GM12878 (cell line): ENCODE results near the gene TDRD10. TPM values are rescaled to one million over a fixed set of nuclear protein-coding genes. Genes with fewer than 3 reads are reported as not detected.

Experiments used
- ATAC-seq: fragments of 200-7000 bp; cut with Tn5 transposase; 3 replicates; pipeline ENCODE4 v1.9.1; 2020; ENCODE audit warnings: mild to moderate bottlenecking, moderate library complexity
- BruUV-seq: library from RNA; stranded (reverse); fragments of 400-500 nt; replicated peaks from 2 replicates; lab custom pipeline; 2021; lab: Mats Ljungman, UMichigan
- CTCF ChIA-PET: fragments of 300-600 bp; sonication (Branson Sonifier 250); formaldehyde crosslinking; extraction: SDS; loops from one replicate; lab custom pipeline; 2021; ENCODE audit warnings: inconsistent platforms; lab: Yijun Ruan, JAX
- POLR2A ChIA-PET: fragments of 350-600 bp; formaldehyde crosslinking; extraction: SDS; loops from one replicate; lab custom pipeline; 2021; ENCODE audit warnings: inconsistent platforms; lab: Charles Lee
- RAD21 ChIA-PET: fragments of 300-600 bp; sonication (Branson Sonifier 250); formaldehyde crosslinking; loops from one replicate; lab custom pipeline; 2023; ENCODE audit warnings: antibody characterized with exemption; ENCODE audit not compliant: unreplicated experiment; lab: Charles Lee
- SMC1A ChIA-PET: fragments of 300-600 bp; sonication (Branson Sonifier 250); formaldehyde crosslinking; loops from one replicate; lab custom pipeline; 2023; ENCODE audit not compliant: unreplicated experiment, uncharacterized antibody; lab: Charles Lee
- DNase-seq: peaks from one replicate; pipeline ENCODE4 v3.0.0-alpha.2; 2011; ENCODE audit warnings: low read depth, low spot score
- FAIRE-seq: peaks from 3 replicates; lab custom pipeline; 2011; peaks lifted over from hg19 to GRCh38; lab: Jason Lieb, UNC
- H2AFZ ChIP-seq: 2 replicates; pipeline ENCODE4 v1.6.0; 2011; ENCODE audit warnings: low read depth, low read length, control low read depth; ENCODE audit not compliant: control insufficient read depth
- H3K27ac ChIP-seq: 2 replicates; pipeline ENCODE4 v1.5.1; 2011; ENCODE audit warnings: control low read depth; ENCODE audit not compliant: control insufficient read depth, insufficient read depth
- H3K27me3 ChIP-seq, 2 experiments: replicated peaks in 1 of 2; 2 replicates each; pipeline versions ENCODE4 v1.6.0 to v1.6.1; 2011; ENCODE audit warnings: low read length in 1 of 2; ENCODE audit not compliant: control insufficient read depth in 2 of 2, insufficient read depth in 2 of 2
- H3K36me3 ChIP-seq, 2 experiments: 2 replicates each; pipeline ENCODE4 v1.5.1; 2011; ENCODE audit warnings: low read length in 1 of 2; ENCODE audit not compliant: control insufficient read depth in 2 of 2, insufficient read depth in 2 of 2
- H3K4me1 ChIP-seq: 2 replicates; pipeline ENCODE4 v1.6.1; 2011; ENCODE audit warnings: mild to moderate bottlenecking, low read length, moderate library complexity, mixed read lengths; ENCODE audit not compliant: control insufficient read depth, insufficient read depth
- H3K4me2 ChIP-seq: 2 replicates; pipeline ENCODE4 v1.6.0; 2011; ENCODE audit warnings: control low read depth; ENCODE audit not compliant: control insufficient read depth, insufficient read depth
- H3K4me3 ChIP-seq: fragments of 200-600 bp; sonication (generic); 2 replicates; pipeline ENCODE4 v1.5.1; 2016
- H3K79me2 ChIP-seq: 2 replicates; pipeline ENCODE4 v1.6.0; 2011; ENCODE audit warnings: low read length; ENCODE audit not compliant: control insufficient read depth, insufficient read depth
- H3K9ac ChIP-seq: 2 replicates; pipeline ENCODE4 v1.8.0; 2011; ENCODE audit warnings: low read length, control low read depth, mixed read lengths; ENCODE audit not compliant: control insufficient read depth, insufficient read depth
- H3K9me3 ChIP-seq: replicated peaks from 3 replicates; pipeline ENCODE4 v1.5.1; 2011; ENCODE audit warnings: mild to moderate bottlenecking, low read length; ENCODE audit not compliant: control insufficient read depth, insufficient read depth
- H4K20me1 ChIP-seq: 2 replicates; pipeline ENCODE4 v1.6.0; 2011; ENCODE audit not compliant: control insufficient read depth, insufficient read depth
- BMI1 ChIP-seq: fragments of 450-650 bp; IDR thresholded peaks from 2 replicates; pipeline ENCODE4 v1.6.1; 2016; ENCODE audit warnings: mild to moderate bottlenecking, moderate library complexity, borderline replicate concordance
- E2F8 ChIP-seq: fragments of 450-650 bp; IDR thresholded peaks from 2 replicates; pipeline ENCODE4 v1.6.1; 2018; ENCODE audit warnings: mild to moderate bottlenecking, low read depth, moderate library complexity; ENCODE audit not compliant: partially characterized antibody
- SMAD1 ChIP-seq: fragments of 450-650 bp; IDR thresholded peaks from 2 replicates; pipeline ENCODE4 v1.6.1; 2018; ENCODE audit warnings: mild to moderate bottlenecking, low read depth; ENCODE audit not compliant: partially characterized antibody
- SUZ12 ChIP-seq: fragments of 200-600 bp; sonication (generic); IDR thresholded peaks from one replicate; pipeline ENCODE4 v1.6.1; 2018; ENCODE audit warnings: antibody characterized with exemption, mild to moderate bottlenecking; ENCODE audit not compliant: unreplicated experiment
- WGBS: methylation state at CpG from one replicate; pipeline ENCODE4 v1.1.6; 2016; ENCODE audit warnings: low lambda C conversion rate; ENCODE audit not compliant: insufficient replicate concordance, insufficient coverage; ENCODE audit errors: missing lambda C conversion rate; 5-methylcytosine and 5-hydroxymethylcytosine counted together
- in situ Hi-C: fragments of 300-500 bp; cut with MboI; formaldehyde crosslinking; loops from 9 replicates; pipeline ENCODE4 v1.14.3; 2018; ENCODE audit warnings: mixed read lengths
- intact Hi-C: fragments of 100-400 bp; cut with micrococcal nuclease; formaldehyde crosslinking; loops from one replicate; pipeline ENCODE4 v1.14.2; 2022; ENCODE audit not compliant: unreplicated experiment
- polyA plus RNA-seq, 11 experiments: library from polyadenylated mRNA; depleted of rRNA in 4 of 11; unstranded in 6 of 11; stranded (reverse) in 5 of 11; fragments of >200 nt; fragmentation: Nextera tagmentation in 4 of 11; fragmentation: Illumina TruSeq in 1 of 11; extraction: Ambion mirVana in 4 of 11; extraction: Trizol in 1 of 11; gene quantifications; 1 replicate in 1 of 11; 2 replicates in 10 of 11; pipeline versions ENCODE4 v1.2.1 to v1.2.3, GENCODE V29; 2011 to 2016; ENCODE audit warnings: inconsistent platforms in 2 of 11, missing spikeins in 2 of 11, low read depth in 1 of 11
- total RNA-seq, 4 experiments: library from RNA; depleted of rRNA in 3 of 4; stranded (reverse); fragments of >200 nt in 3 of 4; fragmentation: Illumina TruSeq in 1 of 4; extraction: Trizol in 1 of 4; gene quantifications; 2 replicates each; pipeline versions ENCODE4 v1.2.1 to v1.2.3, GENCODE V29; 2013 to 2021

TDRD10 gene
- total and polyA plus RNA-seq, 10 of the 15 experiments (the other 5 are each of a cell fraction or from before 2014, with no cell fraction given): not detected

GRCh38 chr1:154502744-154503115 lies 711 bp downstream of the TDRD10 start:
- Histone ChIP-seq H4K20me1 (no peaks in the 10 kb centered on the region), H3K9me3 (no peaks in the 10 kb centered on the region; the same call in 2 of the 3 replicates), H3K4me2 (no peak overlapping the region), H3K36me3 (no peaks in the 10 kb centered on the region), H3K9ac (no peak overlapping the region), H3K4me3 (no peak overlapping the region), H3K4me1 (no peaks in the 10 kb centered on the region), H2AFZ (no peak overlapping the region), H3K27me3 (peaks cover 6 to 10% of the 10 kb centered on the region in 2 experiments), H3K27ac (no peak overlapping the region), H3K79me2 (no peaks in the 10 kb centered on the region)
- ChIA-PET POLR2A (no interaction called here), RAD21 (no interaction called here), SMC1A (no interaction called here), CTCF (interaction anchor here (1.4 kb wide), 1 partner anchor 22 kb away, joined by 3 read pairs; no protein-coding TSS in a partner anchor)
- no TSS peak for BruUV-seq
- in situ Hi-C loops: no loop called here
- FAIRE-seq (no peak), DNase-seq (no peak), ATAC-seq (no peak)
- no peak for TF ChIP-seq E2F8
- TF ChIP-seq SUZ12: peak; percentile 34
- intact Hi-C loops: no loop called here
- 58% methylated on average over 43 of the region's 43 CpGs for WGBS

GRCh38 chr1:154503898-154504297 lies 1.9 kb downstream of the TDRD10 start:
- RAD21 ChIA-PET: no interaction called here
- no peaks in the 10 kb centered on the region for H3K4me1 ChIP-seq
- H3K9me3 ChIP-seq: no peaks in the 10 kb centered on the region; the same call in 2 of the 3 replicates
- BruUV-seq: no TSS peak
- 57% methylated on average over 5 of the region's 5 CpGs for WGBS
- no peaks in the 10 kb centered on the region for H3K79me2 ChIP-seq
- FAIRE-seq: no peak
- ATAC-seq: no peak
- H3K9ac ChIP-seq: no peak overlapping the region
- no peak overlapping the region for H2AFZ ChIP-seq
- POLR2A ChIA-PET: no interaction called here
- SMC1A ChIA-PET: no interaction called here
- intact Hi-C loops: no loop called here
- TF ChIP-seq BMI1 (no peak), SMAD1 (no peak)
- no peaks in the 10 kb centered on the region for H3K36me3 ChIP-seq
- H3K27me3 ChIP-seq: peaks cover 6 to 14% of the 10 kb centered on the region in 2 experiments
- no peaks in the 10 kb centered on the region for H4K20me1 ChIP-seq
- CTCF ChIA-PET: interaction anchor here (0.6 to 1.6 kb wide), 3 partner anchors 9 to 304 kb away, joined by 3 to 4 read pairs (median 3); no protein-coding TSS in a partner anchor
- H3K27ac ChIP-seq: no peak overlapping the region
- no peak for DNase-seq
- in situ Hi-C loops: no loop called here
- H3K4me3 ChIP-seq: no peak overlapping the region
- no peak overlapping the region for H3K4me2 ChIP-seq
